CD1c-positive myeloid dendritic cell (primary cell): ENCODE results near the gene SGO2.
A peak's percentile ranks its signal among the peaks of the same experiment; 100 is the strongest.
"Not testable (repeated sequence)": the region's sequence is repeated elsewhere in the genome, so short reads cannot be mapped to it uniquely, and the experiment has no call there.

Experiments used
- DNase-seq: peaks from one replicate; pipeline ENCODE4 v3.0.0-alpha.2; 2016; ENCODE audit errors: extremely low spot score

Gene SGO2

GRCh38 chr2:200592406-200593075 is 66.5 kb downstream of the SGO2 start:
- DNase-seq: no peak

- DNase-seq: no peak
These were observed 67.9 kb downstream of the SGO2 start for GRCh38 chr2:200593905-200594304.

DNA sequence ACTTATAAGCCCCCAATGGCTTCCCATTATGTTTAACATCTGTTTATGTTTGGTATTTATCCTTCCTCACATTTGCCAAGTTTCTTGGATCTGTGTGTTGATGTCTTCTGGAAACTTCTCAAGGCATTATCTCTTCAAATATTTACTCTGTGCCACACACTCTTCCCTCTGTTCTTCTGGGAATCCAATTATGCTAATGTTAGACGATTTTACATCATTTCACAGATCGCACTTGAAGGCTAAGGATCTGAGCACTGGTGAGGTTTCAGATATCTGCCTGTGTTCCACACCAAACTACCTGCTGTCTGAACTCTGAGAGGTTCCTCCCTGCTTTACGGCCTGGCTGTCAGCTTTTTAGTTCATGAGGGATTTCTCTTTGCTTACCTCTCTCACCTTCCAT is 69.9 kb downstream of the SGO2 start:
- no peak for DNase-seq

- DNase-seq: no peak
These were observed 71.0 kb downstream of the SGO2 start for GRCh38 chr2:200596774-200597570.

- DNase-seq: no peak
These were observed 73.2 kb downstream of the SGO2 start for GRCh38 chr2:200599206-200599605.

DNA sequence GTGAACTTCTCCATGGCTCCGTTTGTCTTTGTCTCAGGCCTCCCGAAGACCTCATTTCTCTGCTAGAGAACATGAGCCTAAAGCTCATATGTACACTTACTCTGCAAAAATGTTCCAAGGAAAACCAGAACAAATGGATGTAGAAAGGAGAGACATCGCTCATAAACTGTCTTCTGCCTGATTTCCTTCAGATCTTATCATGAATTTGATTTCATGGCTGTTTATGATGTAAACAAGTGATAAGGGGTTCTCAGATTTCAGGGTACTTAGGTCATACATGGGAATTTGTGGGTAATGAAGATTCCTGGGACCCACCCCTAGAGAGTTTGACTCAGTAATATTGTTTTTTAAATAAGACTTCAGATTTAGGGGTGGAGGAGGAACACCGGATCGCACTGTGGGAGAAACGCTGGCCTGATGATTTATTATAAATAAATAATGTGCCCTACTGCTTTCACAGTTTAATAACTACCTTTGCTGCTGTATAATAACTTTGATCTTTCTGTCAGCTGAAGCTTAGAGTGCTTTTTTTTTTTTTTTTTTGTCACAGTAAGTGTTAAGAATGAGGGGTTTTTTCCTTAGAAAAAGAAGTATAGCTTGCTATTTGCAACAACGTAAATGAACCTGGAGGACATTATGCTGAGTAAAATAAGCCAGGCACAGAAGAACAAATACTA is 74.7 kb downstream of the SGO2 start:
- DNase-seq: no peak

- DNase-seq: no peak
These were observed 76.6 kb downstream of the SGO2 start for GRCh38 chr2:200602584-200602983.

DNA sequence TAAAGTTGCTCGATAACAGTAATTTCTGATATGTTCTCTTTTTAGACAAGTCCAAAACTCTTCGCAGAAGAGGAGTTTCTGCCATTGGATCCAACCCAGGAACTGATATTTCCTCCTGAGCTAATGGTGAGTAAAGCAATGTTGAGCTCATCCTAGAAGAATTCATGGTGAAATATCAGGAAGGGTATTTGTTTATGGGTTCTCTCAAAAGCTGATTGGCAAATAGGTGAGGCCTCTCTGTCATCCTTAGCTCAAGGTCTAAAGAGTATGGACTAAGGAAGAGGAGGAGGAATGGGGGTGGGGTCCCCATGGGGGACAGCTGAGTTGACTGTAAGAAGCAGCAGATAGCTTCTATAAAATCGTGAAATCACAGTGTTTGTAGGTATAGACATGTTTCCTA is 78.0 kb downstream of the SGO2 start:
- DNase-seq: no peak

DNA sequence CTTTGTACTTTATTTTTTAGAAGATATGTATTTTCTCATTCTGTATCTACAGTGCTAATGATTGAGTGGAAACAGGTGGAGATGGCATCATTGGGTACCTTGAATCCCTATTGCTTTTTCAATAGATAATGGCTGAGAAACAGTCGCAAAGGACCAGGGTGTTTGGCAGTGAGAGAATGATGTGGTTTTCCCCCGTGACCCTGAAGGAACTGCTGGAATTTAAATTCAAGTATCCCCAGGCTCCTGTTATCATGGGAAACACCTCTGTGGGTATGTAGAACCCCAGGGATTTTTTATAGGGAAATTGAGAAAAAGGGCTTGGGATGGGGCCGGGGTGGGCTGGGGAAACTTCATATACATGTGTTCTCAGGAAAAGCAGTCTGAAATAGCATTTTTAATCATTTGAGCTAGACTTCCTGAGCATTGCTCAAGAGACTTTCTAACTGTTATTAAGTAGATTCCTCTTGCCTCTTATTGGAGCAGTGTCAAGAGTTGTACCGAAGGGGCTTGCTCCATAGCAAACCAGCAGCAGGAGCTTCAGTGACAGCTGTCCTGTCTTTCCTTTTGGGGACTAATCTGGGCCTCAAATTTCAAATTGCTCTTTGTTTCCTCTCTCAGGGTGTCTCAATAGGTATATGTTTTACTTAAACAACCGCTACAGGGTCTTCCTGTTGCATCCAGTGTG is 78.7 kb downstream of the SGO2 start:
- DNase-seq: no peak

DNA sequence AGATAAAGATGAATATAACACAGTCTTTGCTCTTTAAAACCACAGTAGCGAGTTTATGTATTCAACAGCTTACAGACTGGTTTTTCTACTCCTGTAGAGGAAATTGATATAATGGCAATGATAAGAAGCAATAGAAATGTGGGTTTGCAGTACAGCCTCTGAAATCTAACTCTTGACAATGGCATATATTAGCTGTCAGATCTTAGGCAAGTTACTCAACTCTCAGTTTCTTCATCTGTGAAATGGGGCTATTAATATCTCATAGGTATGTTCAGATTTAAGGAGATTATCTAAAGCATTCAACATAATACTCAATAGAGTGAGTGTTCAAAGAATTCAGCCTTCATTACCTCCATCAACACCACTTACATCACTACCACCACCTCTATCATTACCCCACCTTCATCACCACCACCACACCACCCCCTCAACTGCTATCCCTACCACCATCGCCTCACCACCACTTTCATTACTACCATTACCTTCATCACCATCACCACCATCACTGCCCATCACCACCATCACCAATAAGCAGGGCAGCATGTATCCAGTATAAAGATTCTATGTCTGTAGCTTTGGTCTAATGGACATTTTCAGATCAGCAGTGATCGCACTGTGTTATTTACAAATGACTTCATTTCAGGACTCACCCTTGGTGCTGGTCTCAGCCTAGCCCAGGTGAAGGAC is 82.5 kb downstream of the SGO2 start:
- DNase-seq: no peak

GRCh38 chr2:200609028-200609614 is 83.1 kb downstream of the SGO2 start:
- no peak for DNase-seq

- not testable (repeated sequence) for DNase-seq
These were observed 84.2 kb downstream of the SGO2 start for GRCh38 chr2:200610217-200610616.

DNA sequence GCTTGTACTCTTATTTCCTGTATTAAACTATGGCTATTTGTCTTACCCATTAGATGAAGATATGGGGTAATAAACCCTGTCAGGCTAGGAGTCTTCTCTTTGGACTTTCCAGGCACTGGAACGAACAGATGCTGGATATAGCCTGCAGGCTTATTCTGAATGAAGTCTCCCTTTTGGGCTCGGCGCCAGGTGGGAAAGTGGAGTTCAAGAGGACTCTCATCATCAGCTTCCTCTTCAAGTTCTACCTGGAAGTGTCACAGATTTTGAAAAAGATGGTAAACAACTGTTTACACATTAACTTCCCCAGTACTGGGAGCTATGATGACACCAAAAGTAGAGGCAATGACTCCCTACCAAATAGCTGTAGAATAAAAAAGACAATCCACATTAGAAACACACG is 87.7 kb downstream of the SGO2 start:
- no peak for DNase-seq

- no peak for DNase-seq
These were observed 88.2 kb downstream of the SGO2 start for GRCh38 chr2:200614249-200614648.

GRCh38 chr2:200615247-200615646 is 89.2 kb downstream of the SGO2 start:
- peak; percentile 20 for DNase-seq

DNA sequence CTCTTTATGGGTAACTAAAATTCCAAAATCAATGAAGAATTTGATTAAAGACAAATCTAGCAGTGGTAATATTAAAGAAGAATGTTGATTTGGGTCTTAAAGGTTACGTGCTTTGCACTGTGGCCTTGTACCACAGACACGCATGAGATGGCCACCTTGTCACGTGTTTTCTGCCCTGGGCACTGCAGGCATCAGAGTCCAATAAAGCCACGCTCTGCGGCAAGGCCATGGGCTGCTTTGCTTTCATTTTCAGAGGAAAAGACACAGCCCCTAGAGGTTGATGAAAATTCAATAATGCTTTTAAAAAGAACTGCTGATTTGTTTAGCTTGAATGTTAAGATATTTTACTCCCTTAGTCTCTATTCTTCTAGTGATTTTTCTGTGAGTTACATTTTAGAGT is 90.2 kb downstream of the SGO2 start:
- peak; percentile 8 for DNase-seq

DNA sequence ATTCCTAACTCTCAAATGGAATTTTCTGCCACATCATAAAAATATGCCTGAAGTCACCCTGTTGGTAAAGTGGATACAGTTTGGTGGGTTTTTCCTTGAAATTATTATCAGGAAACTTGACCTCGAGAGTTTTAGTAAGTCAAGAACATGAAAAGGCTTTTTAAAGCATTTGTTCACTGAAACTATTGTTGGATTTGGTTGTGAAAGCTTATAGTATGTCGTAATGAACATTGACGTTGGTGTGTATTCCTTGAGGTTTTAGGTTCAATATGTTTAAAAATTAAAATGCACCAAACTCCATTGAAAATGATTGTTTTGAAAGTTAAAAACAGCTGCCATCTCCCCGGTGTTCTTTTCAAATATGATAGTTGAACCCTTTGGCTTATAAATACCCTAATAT is 90.6 kb downstream of the SGO2 start:
- no peak for DNase-seq

DNA sequence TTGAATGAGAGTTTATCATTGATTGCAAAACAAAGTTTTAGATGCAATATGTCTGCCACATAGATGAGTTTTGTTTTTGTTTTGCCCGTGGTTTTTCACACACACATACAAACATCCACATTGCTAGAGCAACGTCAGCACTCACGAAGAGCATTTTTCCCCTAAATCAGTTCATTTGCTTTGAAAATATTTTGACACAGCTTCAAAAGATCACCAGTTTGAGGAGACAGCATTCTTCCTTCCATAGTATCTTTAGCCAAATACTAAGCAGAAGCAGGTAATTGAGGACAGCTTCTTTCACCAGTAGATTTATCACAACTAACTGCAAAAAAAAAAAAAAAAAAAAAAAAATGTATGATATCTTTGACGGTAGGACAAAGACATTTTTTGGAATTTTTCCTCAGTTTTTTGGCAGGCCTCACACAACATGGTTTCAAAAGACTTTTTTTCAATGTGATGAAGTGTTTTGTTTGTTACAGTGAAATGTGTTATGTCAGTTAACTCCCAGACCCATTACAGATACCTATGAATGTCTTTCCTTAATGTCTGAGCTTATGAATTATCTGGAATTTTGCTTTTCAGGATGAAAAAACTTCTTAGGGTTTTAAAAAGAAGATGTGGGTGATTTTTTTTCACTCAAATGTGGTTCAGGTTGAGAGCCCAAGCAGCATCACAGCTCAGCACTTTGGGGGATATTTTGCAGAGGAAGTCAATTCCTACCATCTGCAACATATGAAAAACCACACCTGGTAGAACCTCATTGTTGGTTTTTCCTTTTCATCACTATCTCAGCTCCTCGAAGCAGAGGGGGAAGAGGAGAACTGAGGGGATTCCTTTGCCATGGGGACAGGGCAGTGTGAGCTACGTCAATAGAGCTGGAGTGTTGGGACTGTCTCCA is 91.4 kb downstream of the SGO2 start:
- DNase-seq: no peak

GRCh38 chr2:200618054-200618419 is 92.0 kb downstream of the SGO2 start:
- no peak for DNase-seq

DNA sequence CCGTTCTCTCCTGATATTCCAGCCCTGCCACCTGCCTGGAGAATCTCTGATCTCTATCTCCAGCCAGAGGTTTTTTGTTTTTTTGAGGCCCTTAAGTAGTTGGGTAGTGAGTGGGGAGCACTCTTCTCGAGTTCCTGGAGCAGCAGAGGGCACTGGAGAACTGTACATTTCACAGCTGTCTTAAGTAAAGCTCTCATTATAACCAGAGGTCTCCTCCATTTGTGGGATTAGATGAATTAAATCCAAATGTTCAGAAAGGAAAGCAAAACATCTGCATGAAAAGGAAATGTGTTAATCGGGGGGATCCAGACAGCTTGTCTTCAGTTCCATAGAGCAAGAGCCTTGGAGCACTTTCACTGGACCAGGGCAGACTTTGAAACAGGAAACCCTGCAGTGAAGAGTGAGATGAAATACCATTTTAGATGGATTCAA is 92.6 kb downstream of the SGO2 start:
- peak; percentile 28 for DNase-seq
